VCaP (cell line): ENCODE results near the gene OLIG2.

Experiments used
- H3K27ac ChIP-seq: fragments of 450-650 bp; 2 replicates; pipeline ENCODE4 v1.5.1; 2017
- CTCF ChIP-seq: fragments of 450-650 bp; conservative IDR thresholded peaks from 2 replicates; pipeline ENCODE4 v1.5.1; 2017; ENCODE audit warnings: mild to moderate bottlenecking, moderate library complexity

The OLIG2 gene

DNA sequence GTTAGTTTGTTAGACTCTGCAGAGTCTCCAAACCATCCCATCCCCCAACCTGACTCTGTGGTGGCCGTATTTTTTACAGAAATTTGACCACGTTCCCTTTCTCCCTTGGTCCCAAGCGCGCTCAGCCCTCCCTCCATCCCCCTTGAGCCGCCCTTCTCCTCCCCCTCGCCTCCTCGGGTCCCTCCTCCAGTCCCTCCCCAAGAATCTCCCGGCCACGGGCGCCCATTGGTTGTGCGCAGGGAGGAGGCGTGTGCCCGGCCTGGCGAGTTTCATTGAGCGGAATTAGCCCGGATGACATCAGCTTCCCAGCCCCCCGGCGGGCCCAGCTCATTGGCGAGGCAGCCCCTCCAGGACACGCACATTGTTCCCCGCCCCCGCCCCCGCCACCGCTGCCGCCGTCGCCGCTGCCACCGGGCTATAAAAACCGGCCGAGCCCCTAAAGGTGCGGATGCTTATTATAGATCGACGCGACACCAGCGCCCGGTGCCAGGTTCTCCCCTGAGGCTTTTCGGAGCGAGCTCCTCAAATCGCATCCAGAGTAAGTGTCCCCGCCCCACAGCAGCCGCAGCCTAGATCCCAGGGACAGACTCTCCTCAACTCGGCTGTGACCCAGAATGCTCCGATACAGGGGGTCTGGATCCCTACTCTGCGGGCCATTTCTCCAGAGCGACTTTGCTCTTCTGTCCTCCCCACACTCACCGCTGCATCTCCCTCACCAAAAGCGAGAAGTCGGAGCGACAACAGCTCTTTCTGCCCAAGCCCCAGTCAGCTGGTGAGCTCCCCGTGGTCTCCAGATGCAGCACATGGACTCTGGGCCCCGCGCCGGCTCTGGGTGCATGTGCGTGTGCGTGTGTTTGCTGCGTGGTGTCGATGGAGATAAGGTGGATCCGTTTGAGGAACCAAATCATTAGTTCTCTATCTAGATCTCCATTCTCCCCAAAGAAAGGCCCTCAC, at the start of gene OLIG2:
OLIG2 (plus strand) TSS at position 447 of the 954 bp plus-strand sequence. CDS start 928 bp downstream, outside the sequence.
- H3K27ac ChIP-seq, result no peak within 1 kb of the TSS
- no peak for TF ChIP-seq CTCF

- H3K27ac ChIP-seq, result no peak overlapping the region
- TF ChIP-seq CTCF, result no peak
Measured at GRCh38 chr21:32976791-32977190, 48.9 kb upstream of the OLIG2 start.

- TF ChIP-seq CTCF, result no peak
- H3K27ac ChIP-seq, result no peak overlapping the region
Measured at GRCh38 chr21:32977216-32977615, 48.5 kb upstream of the OLIG2 start.

DNA sequence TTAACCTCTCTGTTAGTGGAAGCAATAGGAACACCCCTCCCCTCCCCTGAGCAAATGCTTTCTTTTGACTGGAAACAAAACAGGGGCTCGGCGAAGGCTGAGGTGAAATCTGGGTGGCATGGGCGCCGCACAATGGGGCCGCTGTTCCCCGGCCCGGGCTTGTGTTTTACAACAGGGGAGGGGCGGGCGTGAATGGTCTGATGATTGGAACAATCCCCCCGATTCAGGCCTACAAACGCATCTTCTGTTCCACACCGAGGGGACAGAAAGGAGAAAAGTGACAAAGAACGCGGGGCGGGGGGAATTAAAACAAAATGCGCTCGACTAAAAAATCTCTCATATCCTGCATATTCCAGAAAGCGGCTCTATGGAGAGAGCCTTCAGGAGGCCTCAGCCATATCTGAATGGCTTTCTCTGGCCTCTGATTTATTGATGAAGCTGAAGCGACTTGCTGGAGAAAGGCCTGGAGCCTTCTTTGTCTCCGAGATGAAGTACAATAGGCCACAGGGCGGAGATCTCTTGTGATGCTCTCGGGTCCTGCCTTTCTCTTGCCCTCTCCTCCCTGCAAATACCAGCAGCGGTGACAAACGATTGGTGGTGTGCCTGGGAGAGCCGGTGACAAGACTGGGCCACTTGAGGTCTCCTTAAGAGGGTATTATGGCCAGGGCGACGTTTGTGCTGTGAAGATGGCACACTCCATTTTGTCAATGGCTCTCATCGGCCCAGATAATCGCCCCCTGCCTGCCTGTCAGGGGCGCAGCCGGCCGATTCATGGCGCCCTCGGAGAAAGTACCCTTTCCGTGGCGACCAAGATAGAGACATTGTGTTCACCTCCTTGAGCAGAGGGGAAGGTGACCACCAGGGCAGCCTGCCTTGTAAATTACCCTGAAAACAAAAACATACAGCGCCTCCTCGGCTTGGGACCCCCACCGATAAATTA, 47.1 kb upstream of the OLIG2 start:
- H3K27ac ChIP-seq, result no peak overlapping the region
- TF ChIP-seq CTCF, result no peak

- no peak overlapping the region for H3K27ac ChIP-seq
- no peak for TF ChIP-seq CTCF
Measured at GRCh38 chr21:32979598-32980268, 46.0 kb upstream of the OLIG2 start.

DNA sequence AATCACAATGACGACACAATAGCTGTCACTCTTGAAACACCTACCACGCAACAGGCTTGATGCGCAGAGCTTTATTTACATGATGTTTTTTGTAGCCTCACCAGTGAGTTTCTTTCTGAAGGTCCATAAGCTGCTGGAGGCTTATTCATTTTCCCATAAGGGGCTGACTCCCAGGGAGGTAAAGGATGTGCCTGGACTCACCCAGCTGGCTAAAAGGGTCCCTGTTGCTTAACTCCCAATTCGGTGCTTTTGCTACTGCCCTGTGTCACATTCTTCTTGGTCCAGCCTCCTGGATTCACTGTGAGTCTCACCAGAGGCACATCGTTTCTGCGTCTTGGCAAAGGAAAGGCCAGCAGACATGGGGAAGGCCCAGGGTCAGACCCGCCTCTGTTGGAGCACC, 44.6 kb upstream of the OLIG2 start:
- no peak overlapping the region for H3K27ac ChIP-seq
- no peak for TF ChIP-seq CTCF

DNA sequence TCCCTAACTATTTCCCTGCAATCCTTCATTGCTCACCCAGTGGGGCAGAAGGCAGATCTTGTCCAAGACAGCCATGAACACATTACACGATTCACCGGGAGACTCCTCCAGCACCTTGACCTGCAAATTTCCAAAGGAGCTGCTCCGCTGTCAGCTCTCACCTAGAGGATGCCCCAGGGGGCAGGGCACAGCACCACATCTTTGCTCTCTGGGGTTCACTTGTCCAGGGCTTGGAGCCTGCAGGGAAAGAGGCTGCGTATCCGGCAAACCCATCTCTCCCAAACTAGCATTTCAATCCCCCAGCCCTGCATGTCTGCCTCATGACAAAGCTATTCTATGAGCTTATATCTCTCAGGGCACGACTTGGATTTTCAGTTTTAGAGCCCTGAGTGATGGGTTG, 35.1 kb upstream of the OLIG2 start:
- no peak for TF ChIP-seq CTCF
- no peak overlapping the region for H3K27ac ChIP-seq
